ENCODE results near the gene AHNAK.

- TF ChIP-seq CTCF (IDR thresholded peaks at IDR 0.05) (no peak), POLR2A (IDR thresholded peaks at IDR 0.05) (no peak)
Measured at GRCh38 chr11:62573006-62573591, 26.5 kb upstream of the AHNAK start.

Measured in thyroid gland (tissue), 4 donors.